Measurements from ENCODE around the gene GUK1. TPM values are rescaled to one million over a fixed set of nuclear protein-coding genes. Genes with fewer than 3 reads are reported as not detected.

GUK1 gene
- total and polyA plus RNA-seq, 2 experiments from 2014 or later = 87.5 to 121 TPM

DNA sequence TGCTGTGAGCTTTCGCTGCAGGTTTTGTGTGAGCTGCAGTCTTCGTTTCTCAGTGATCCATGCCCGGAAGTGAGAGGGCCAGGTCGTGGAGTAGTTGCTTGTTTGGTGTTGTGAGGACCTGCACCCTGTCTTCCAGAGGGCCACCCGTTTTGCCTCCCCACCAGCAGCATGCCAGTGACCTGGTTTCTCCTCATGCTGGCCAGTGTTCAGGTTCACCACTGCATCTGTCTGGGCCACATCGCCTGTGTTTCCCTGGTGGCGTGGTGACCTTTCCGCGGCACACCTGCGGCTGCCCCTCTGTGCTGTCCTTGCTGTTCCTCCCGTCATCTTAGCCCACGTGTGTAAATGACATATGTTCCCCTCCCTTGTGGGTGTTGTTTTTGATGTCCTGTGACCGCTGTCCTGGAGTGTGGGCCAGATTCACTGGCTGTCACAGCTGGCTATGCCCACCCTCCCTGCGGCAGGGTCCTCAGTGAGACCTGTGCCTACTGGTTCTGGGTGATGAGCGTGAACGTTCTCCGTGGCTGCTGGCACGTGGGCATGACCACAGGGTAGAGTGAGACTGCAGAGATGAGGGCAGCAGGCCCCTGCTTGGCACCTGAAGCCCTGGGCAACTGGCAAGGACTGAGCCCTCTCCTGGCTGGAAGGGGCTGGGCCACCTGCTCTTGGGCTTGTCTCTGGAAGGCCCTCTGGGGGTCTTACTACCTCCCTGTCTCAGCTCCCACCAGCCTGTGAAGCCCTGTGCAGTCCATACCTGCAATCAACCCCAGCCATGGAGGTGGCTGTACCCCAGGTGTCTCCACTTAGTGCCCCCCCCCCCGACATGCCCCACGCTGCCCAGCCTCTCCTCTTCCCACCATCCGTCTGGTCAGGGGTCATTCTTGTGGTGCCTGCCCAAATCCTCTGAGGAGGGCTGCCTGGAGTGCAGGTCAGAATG lies 32.8 kb downstream of the GUK1 start:
- H4K20me1 ChIP-seq (replicated peaks; ENCODE audit: insufficient read depth) = no peaks in the 10 kb centered on the region; the same call in 1 of the 2 replicates
- H3K27ac ChIP-seq (ENCODE audit: low read depth) = no peak overlapping the region
- H2AFZ ChIP-seq = no peak overlapping the region
- H3K79me2 ChIP-seq (replicated peaks; ENCODE audit: insufficient read depth) = peaks cover 5% of the 10 kb centered on the region; the same call in 1 of the 2 replicates
- H3K4me3 ChIP-seq = no peak overlapping the region
- no peaks in the 10 kb centered on the region for H3K9me2 ChIP-seq (ENCODE audit: insufficient read depth)
- peaks cover 4% of the 10 kb centered on the region; the same call in 1 of the 2 replicates for H3F3A ChIP-seq (replicated peaks; ENCODE audit: low read depth)
- Mint-ChIP-seq H3K9me3 (no peaks in the 10 kb centered on the region; the same call in 2 of the 3 replicates), H3K36me3 (ENCODE audit: low read depth) (no peaks in the 10 kb centered on the region; the same call in 2 of the 3 replicates), H3K27me3 (ENCODE audit: insufficient read depth, low read depth, poor library complexity) (peaks cover 2% of the 10 kb centered on the region), H3K4me1 (no peaks in the 10 kb centered on the region; the same call in 2 of the 3 replicates), H3K4me3 (no peak overlapping the region), H3K27ac (no peak overlapping the region)
- no peak for DNase-seq (ENCODE audit: low spot score)
- no peak overlapping the region for H3K4me2 ChIP-seq
- no peaks in the 10 kb centered on the region for H3K36me3 ChIP-seq (ENCODE audit: insufficient read depth)
- no peaks in the 10 kb centered on the region for H3K27me3 ChIP-seq (ENCODE audit: insufficient read depth)
- no peak for ATAC-seq
- no peaks in the 10 kb centered on the region for H3K4me1 ChIP-seq (ENCODE audit: insufficient read depth)
- TF ChIP-seq ZNF114 (CRISPR knock-in tag; IDR thresholded peaks at IDR 0.05) (no peak), ZNF331 (CRISPR knock-in tag; IDR thresholded peaks at IDR 0.05; ENCODE audit: low read depth) (no peak), EZH2 (IDR thresholded peaks at IDR 0.05; ENCODE audit: low read depth, unreplicated experiment) (no peak), EZH2phosphoT487 (IDR thresholded peaks at IDR 0.05; ENCODE audit: unreplicated experiment) (no peak), NANOG (IDR thresholded peaks at IDR 0.05; ENCODE audit: borderline replicate concordance) (no peak), STAT1 (IDR thresholded peaks at IDR 0.05; ENCODE audit: unreplicated experiment) (no peak), CREB1 (CRISPR knock-in tag; IDR thresholded peaks at IDR 0.05; ENCODE audit: low read depth) (no peak), JUNB (IDR thresholded peaks at IDR 0.05; ENCODE audit: unreplicated experiment) (no peak), ETS1 (IDR thresholded peaks at IDR 0.05) (no peak), POLR2AphosphoS5 (IDR thresholded peaks at IDR 0.05; ENCODE audit: low read depth) (no peak)
- TF ChIP-seq, protein P1, sequence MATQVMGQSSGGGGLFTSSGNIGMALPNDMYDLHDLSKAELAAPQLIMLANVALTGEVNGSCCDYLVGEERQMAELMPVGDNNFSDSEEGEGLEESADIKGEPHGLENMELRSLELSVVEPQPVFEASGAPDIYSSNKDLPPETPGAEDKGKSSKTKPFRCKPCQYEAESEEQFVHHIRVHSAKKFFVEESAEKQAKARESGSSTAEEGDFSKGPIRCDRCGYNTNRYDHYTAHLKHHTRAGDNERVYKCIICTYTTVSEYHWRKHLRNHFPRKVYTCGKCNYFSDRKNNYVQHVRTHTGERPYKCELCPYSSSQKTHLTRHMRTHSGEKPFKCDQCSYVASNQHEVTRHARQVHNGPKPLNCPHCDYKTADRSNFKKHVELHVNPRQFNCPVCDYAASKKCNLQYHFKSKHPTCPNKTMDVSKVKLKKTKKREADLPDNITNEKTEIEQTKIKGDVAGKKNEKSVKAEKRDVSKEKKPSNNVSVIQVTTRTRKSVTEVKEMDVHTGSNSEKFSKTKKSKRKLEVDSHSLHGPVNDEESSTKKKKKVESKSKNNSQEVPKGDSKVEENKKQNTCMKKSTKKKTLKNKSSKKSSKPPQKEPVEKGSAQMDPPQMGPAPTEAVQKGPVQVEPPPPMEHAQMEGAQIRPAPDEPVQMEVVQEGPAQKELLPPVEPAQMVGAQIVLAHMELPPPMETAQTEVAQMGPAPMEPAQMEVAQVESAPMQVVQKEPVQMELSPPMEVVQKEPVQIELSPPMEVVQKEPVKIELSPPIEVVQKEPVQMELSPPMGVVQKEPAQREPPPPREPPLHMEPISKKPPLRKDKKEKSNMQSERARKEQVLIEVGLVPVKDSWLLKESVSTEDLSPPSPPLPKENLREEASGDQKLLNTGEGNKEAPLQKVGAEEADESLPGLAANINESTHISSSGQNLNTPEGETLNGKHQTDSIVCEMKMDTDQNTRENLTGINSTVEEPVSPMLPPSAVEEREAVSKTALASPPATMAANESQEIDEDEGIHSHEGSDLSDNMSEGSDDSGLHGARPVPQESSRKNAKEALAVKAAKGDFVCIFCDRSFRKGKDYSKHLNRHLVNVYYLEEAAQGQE (IDR thresholded peaks at IDR 0.05; ENCODE audit: unreplicated experiment) = no peak
- TF ChIP-seq, protein P2, sequence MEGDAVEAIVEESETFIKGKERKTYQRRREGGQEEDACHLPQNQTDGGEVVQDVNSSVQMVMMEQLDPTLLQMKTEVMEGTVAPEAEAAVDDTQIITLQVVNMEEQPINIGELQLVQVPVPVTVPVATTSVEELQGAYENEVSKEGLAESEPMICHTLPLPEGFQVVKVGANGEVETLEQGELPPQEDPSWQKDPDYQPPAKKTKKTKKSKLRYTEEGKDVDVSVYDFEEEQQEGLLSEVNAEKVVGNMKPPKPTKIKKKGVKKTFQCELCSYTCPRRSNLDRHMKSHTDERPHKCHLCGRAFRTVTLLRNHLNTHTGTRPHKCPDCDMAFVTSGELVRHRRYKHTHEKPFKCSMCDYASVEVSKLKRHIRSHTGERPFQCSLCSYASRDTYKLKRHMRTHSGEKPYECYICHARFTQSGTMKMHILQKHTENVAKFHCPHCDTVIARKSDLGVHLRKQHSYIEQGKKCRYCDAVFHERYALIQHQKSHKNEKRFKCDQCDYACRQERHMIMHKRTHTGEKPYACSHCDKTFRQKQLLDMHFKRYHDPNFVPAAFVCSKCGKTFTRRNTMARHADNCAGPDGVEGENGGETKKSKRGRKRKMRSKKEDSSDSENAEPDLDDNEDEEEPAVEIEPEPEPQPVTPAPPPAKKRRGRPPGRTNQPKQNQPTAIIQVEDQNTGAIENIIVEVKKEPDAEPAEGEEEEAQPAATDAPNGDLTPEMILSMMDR (conservative IDR thresholded peaks at IDR 0.05; ENCODE audit: low read depth in 2 of 2) = no peak
- TF ChIP-seq, protein P3, sequence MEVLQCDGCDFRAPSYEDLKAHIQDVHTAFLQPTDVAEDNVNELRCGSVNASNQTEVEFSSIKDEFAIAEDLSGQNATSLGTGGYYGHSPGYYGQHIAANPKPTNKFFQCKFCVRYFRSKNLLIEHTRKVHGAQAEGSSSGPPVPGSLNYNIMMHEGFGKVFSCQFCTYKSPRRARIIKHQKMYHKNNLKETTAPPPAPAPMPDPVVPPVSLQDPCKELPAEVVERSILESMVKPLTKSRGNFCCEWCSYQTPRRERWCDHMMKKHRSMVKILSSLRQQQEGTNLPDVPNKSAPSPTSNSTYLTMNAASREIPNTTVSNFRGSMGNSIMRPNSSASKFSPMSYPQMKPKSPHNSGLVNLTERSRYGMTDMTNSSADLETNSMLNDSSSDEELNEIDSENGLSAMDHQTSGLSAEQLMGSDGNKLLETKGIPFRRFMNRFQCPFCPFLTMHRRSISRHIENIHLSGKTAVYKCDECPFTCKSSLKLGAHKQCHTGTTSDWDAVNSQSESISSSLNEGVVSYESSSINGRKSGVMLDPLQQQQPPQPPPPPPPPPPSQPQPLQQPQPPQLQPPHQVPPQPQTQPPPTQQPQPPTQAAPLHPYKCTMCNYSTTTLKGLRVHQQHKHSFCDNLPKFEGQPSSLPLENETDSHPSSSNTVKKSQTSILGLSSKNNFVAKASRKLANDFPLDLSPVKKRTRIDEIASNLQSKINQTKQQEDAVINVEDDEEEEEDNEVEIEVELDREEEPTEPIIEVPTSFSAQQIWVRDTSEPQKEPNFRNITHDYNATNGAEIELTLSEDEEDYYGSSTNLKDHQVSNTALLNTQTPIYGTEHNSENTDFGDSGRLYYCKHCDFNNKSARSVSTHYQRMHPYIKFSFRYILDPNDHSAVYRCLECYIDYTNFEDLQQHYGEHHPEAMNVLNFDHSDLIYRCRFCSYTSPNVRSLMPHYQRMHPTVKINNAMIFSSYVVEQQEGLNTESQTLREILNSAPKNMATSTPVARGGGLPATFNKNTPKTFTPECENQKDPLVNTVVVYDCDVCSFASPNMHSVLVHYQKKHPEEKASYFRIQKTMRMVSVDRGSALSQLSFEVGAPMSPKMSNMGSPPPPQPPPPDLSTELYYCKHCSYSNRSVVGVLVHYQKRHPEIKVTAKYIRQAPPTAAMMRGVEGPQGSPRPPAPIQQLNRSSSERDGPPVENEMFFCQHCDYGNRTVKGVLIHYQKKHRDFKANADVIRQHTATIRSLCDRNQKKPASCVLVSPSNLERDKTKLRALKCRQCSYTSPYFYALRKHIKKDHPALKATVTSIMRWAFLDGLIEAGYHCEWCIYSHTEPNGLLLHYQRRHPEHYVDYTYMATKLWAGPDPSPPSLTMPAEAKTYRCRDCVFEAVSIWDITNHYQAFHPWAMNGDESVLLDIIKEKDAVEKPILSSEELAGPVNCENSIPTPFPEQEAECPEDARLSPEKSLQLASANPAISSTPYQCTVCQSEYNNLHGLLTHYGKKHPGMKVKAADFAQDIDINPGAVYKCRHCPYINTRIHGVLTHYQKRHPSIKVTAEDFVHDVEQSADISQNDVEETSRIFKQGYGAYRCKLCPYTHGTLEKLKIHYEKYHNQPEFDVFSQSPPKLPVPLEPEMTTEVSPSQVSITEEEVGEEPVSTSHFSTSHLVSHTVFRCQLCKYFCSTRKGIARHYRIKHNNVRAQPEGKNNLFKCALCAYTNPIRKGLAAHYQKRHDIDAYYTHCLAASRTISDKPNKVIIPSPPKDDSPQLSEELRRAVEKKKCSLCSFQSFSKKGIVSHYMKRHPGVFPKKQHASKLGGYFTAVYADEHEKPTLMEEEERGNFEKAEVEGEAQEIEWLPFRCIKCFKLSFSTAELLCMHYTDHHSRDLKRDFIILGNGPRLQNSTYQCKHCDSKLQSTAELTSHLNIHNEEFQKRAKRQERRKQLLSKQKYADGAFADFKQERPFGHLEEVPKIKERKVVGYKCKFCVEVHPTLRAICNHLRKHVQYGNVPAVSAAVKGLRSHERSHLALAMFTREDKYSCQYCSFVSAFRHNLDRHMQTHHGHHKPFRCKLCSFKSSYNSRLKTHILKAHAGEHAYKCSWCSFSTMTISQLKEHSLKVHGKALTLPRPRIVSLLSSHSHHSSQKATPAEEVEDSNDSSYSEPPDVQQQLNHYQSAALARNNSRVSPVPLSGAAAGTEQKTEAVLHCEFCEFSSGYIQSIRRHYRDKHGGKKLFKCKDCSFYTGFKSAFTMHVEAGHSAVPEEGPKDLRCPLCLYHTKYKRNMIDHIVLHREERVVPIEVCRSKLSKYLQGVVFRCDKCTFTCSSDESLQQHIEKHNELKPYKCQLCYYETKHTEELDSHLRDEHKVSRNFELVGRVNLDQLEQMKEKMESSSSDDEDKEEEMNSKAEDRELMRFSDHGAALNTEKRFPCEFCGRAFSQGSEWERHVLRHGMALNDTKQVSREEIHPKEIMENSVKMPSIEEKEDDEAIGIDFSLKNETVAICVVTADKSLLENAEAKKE (CRISPR knock-in tag; IDR thresholded peaks at IDR 0.05) = no peak

All from GM23338 (cell line).